ENCODE results near the gene OR2L8.

OR2L8 gene

DNA sequence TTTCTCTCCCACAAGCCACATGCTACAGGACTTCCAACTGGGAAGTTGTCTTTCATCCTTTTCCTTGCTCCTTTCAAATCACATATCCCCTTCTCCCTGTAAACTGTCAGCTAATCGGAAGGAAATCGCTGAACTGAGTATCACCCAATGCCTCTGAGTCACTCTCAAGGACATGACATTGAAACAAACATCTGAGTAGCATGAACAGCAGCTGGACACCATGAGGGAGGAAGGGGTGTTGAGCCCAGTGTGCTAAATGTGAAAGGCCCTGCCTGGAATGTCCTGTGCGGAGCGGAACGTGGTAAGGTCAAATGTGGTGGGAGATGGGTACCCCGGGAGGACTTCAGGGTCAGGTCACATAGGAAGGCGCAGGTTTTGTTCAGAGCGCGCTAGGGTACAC lies 23.8 kb upstream of the OR2L8 start, which contains the start of gene OR2AJ1:
Gene OR2AJ1, plus strand, starts transcription at position 22 of the 400 bp plus-strand sequence. CDS start 8,880 bp downstream, outside the sequence.
- Histone ChIP-seq H3K27ac (replicated peaks) (no peak within 1 kb of the TSS), H3K4me3 (replicated peaks; ENCODE audit: insufficient read depth, low read length) (no peak within 1 kb of the TSS), H3K27me3 (ENCODE audit: insufficient read depth, poor library complexity, severe bottlenecking) (peaks cover 2% of the 10 kb centered on the region)
- TF ChIP-seq GABPA (IDR thresholded peaks at IDR 0.05; ENCODE audit: low read depth) (no peak), SPI1 (IDR thresholded peaks at IDR 0.05; ENCODE audit: borderline replicate concordance, low read depth) (no peak), REST (IDR thresholded peaks at IDR 0.05; ENCODE audit: insufficient replicate concordance, low read depth) (no peak), POLR2AphosphoS5 (IDR thresholded peaks at IDR 0.05; ENCODE audit: low read depth) (no peak)
- TF ChIP-seq, protein P1, sequence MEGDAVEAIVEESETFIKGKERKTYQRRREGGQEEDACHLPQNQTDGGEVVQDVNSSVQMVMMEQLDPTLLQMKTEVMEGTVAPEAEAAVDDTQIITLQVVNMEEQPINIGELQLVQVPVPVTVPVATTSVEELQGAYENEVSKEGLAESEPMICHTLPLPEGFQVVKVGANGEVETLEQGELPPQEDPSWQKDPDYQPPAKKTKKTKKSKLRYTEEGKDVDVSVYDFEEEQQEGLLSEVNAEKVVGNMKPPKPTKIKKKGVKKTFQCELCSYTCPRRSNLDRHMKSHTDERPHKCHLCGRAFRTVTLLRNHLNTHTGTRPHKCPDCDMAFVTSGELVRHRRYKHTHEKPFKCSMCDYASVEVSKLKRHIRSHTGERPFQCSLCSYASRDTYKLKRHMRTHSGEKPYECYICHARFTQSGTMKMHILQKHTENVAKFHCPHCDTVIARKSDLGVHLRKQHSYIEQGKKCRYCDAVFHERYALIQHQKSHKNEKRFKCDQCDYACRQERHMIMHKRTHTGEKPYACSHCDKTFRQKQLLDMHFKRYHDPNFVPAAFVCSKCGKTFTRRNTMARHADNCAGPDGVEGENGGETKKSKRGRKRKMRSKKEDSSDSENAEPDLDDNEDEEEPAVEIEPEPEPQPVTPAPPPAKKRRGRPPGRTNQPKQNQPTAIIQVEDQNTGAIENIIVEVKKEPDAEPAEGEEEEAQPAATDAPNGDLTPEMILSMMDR (IDR thresholded peaks at IDR 0.05; ENCODE audit: insufficient read depth, low read length), result no peak
- no peak for DNase-seq (ENCODE audit: low read depth in 1 of 2, low spot score in 1 of 2)

- no peak for TF ChIP-seq POLR2AphosphoS5 (IDR thresholded peaks at IDR 0.05; ENCODE audit: low read depth)
- no peak for TF ChIP-seq GABPA (IDR thresholded peaks at IDR 0.05; ENCODE audit: low read depth)
- TF ChIP-seq, protein P1 (IDR thresholded peaks at IDR 0.05; ENCODE audit: insufficient read depth, low read length), result no peak
- TF ChIP-seq SPI1 (IDR thresholded peaks at IDR 0.05; ENCODE audit: borderline replicate concordance, low read depth), result no peak
- no peak for TF ChIP-seq REST (IDR thresholded peaks at IDR 0.05; ENCODE audit: insufficient replicate concordance, low read depth)
- Histone ChIP-seq H3K27ac (replicated peaks) (no peak overlapping the region), H3K4me3 (replicated peaks; ENCODE audit: insufficient read depth, low read length) (no peak overlapping the region), H3K27me3 (ENCODE audit: insufficient read depth, poor library complexity, severe bottlenecking) (no peaks in the 10 kb centered on the region)
- no peak for DNase-seq (ENCODE audit: low read depth in 1 of 2, low spot score in 1 of 2)
These were observed 14.7 kb upstream of the OR2L8 start for GRCh38 chr1:247933989-247934388.

DNA sequence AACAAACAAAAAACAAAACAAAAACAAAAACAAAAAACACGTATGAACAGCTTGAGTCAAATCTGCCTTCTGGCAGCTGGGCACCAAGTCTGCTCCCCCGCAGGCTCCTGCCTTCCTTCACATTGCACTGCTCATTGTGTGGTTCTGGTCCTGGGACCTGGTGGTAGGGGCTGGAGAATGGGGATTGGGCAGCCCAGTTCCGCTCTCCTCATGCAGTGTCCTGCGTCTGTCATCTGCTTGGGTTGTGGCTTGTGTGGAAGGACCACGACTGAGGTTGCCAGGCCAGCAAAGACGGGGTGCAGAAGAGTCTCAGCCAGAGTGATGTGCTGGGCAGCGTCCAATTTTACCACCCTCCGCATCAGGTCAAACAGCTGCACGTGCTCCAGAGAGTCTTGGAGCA lies 12.9 kb upstream of the OR2L8 start:
- no peak for DNase-seq (ENCODE audit: low read depth in 1 of 2, low spot score in 1 of 2)
- Histone ChIP-seq H3K27me3 (ENCODE audit: insufficient read depth, poor library complexity, severe bottlenecking) (no peaks in the 10 kb centered on the region), H3K4me3 (replicated peaks; ENCODE audit: insufficient read depth, low read length) (no peak overlapping the region), H3K27ac (replicated peaks) (no peak overlapping the region)
- TF ChIP-seq POLR2AphosphoS5 (IDR thresholded peaks at IDR 0.05; ENCODE audit: low read depth) (no peak), REST (IDR thresholded peaks at IDR 0.05; ENCODE audit: insufficient replicate concordance, low read depth) (no peak), GABPA (IDR thresholded peaks at IDR 0.05; ENCODE audit: low read depth) (no peak), SPI1 (IDR thresholded peaks at IDR 0.05; ENCODE audit: borderline replicate concordance, low read depth) (no peak)
- TF ChIP-seq, protein P1 (IDR thresholded peaks at IDR 0.05; ENCODE audit: insufficient read depth, low read length), result no peak
